Measurements from ENCODE around the gene DOCK8. TPM values are rescaled to one million over a fixed set of nuclear protein-coding genes. Genes with fewer than 3 reads are reported as not detected.

The DOCK8 gene
- total RNA-seq, 1 experiment from 2014 or later = 7.5 TPM

DNA sequence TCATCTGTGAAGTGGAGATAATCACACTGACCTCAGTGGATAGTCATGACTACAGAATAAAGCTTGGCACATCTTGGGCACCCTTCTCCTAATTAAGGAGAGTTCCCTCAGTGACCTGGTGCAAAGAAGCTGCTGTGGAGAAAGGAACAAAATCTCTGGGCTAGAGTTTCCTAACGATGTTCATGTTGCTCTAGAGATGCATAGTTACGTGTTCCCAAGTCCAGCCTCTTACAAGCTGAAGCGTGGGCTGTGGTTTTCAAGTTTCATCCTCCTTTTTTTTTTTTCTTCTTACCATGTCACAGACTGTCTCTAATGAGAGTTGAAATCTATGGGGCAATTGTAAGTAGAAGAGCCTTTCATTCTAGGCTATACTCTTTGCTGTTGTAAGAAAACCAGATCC, 113.8 kb downstream of the DOCK8 start:
- POLR2A ChIA-PET (ENCODE audit: unreplicated experiment) = no interaction called here
- BruUV-seq (replicated peaks) = no TSS peak
- H2AFZ ChIP-seq = no peak overlapping the region
- H3K9me2 ChIP-seq (ENCODE audit: insufficient read depth) = no peaks in the 10 kb centered on the region
- TF ChIP-seq EZH2 (IDR thresholded peaks at IDR 0.05; ENCODE audit: low read depth) = no peak
- no peak for TF ChIP-seq CTCF (conservative IDR thresholded peaks at IDR 0.05)
- no peaks in the 10 kb centered on the region for H3K4me1 ChIP-seq (replicated peaks; ENCODE audit: insufficient read depth)
- no peaks in the 10 kb centered on the region for H3F3A ChIP-seq (ENCODE audit: insufficient read depth, low read depth)
- no peaks in the 10 kb centered on the region for H3K36me3 ChIP-seq (ENCODE audit: low read depth)
- H3K9me3 ChIP-seq (ENCODE audit: insufficient read depth, low read depth) = no peaks in the 10 kb centered on the region
- CTCF ChIA-PET = no interaction called here
- no peak for DNase-seq
- no peak overlapping the region for H3K4me3 ChIP-seq
- intact Hi-C loops (cut with micrococcal nuclease; ENCODE audit: unreplicated experiment) = no loop called here
- no peaks in the 10 kb centered on the region for H3K27me3 ChIP-seq (ENCODE audit: insufficient read depth, low read depth)
- no peaks in the 10 kb centered on the region for H4K20me1 ChIP-seq (ENCODE audit: insufficient read depth)
- H3K4me2 ChIP-seq = no peak overlapping the region
- H3K27ac ChIP-seq = no peak overlapping the region
- no peaks in the 10 kb centered on the region for H3K79me2 ChIP-seq (ENCODE audit: low read depth)

- Histone ChIP-seq H4K20me1 (ENCODE audit: insufficient read depth) (no peaks in the 10 kb centered on the region), H3K4me3 (no peak overlapping the region), H3K9me3 (ENCODE audit: insufficient read depth, low read depth) (no peaks in the 10 kb centered on the region), H3K9me2 (ENCODE audit: insufficient read depth) (no peaks in the 10 kb centered on the region), H3F3A (ENCODE audit: insufficient read depth, low read depth) (no peaks in the 10 kb centered on the region), H3K27me3 (ENCODE audit: insufficient read depth, low read depth) (no peaks in the 10 kb centered on the region), H3K4me1 (replicated peaks; ENCODE audit: insufficient read depth) (peaks cover 7% of the 10 kb centered on the region), H3K36me3 (ENCODE audit: low read depth) (no peaks in the 10 kb centered on the region), H2AFZ (no peak overlapping the region), H3K4me2 (no peak overlapping the region), H3K27ac (no peak overlapping the region), H3K79me2 (ENCODE audit: low read depth) (no peaks in the 10 kb centered on the region)
- no peak for TF ChIP-seq CTCF (conservative IDR thresholded peaks at IDR 0.05)
- ChIA-PET CTCF (no interaction called here), POLR2A (ENCODE audit: unreplicated experiment) (interaction anchor here (0.6 kb wide), 1 partner anchor 94 kb away, joined by 4 read pairs; no protein-coding TSS in a partner anchor)
- intact Hi-C loops (cut with micrococcal nuclease; ENCODE audit: unreplicated experiment) = no loop called here
- no peak for DNase-seq
- no TSS peak for BruUV-seq (replicated peaks)
Measured at GRCh38 chr9:331197-331596, 116.5 kb downstream of the DOCK8 start.

GRCh38 chr9:335373-335772, 120.7 kb downstream of the DOCK8 start:
- no peak overlapping the region for H3K27ac ChIP-seq
- no peak for DNase-seq
- H3K9me2 ChIP-seq (ENCODE audit: insufficient read depth) = no peaks in the 10 kb centered on the region
- BruUV-seq (replicated peaks) = no TSS peak
- no peak overlapping the region for H3K4me2 ChIP-seq
- TF ChIP-seq CTCF (conservative IDR thresholded peaks at IDR 0.05) (no peak), EZH2 (IDR thresholded peaks at IDR 0.05; ENCODE audit: low read depth) (no peak)
- H3F3A ChIP-seq (ENCODE audit: insufficient read depth, low read depth) = no peaks in the 10 kb centered on the region
- H3K9me3 ChIP-seq (ENCODE audit: insufficient read depth, low read depth) = no peaks in the 10 kb centered on the region
- H4K20me1 ChIP-seq (ENCODE audit: insufficient read depth) = no peaks in the 10 kb centered on the region
- intact Hi-C loops (cut with micrococcal nuclease; ENCODE audit: unreplicated experiment) = no loop called here
- H2AFZ ChIP-seq = no peak overlapping the region
- no peaks in the 10 kb centered on the region for H3K79me2 ChIP-seq (ENCODE audit: low read depth)
- no peak overlapping the region for H3K4me3 ChIP-seq
- no peaks in the 10 kb centered on the region for H3K36me3 ChIP-seq (ENCODE audit: low read depth)
- ChIA-PET POLR2A (ENCODE audit: unreplicated experiment) (no interaction called here), CTCF (no interaction called here)
- H3K27me3 ChIP-seq (ENCODE audit: insufficient read depth, low read depth) = no peaks in the 10 kb centered on the region
- peaks cover 11% of the 10 kb centered on the region for H3K4me1 ChIP-seq (replicated peaks; ENCODE audit: insufficient read depth)

All from PC-9 (cell line).